Spleen (tissue), 13 donors: ENCODE measurements around the gene XDH. TPM values are rescaled to one million over a fixed set of nuclear protein-coding genes. Genes with fewer than 3 reads are reported as not detected.

Source experiments
- DNase-seq: peaks from one replicate; pipeline ENCODE4 v3.0.0-alpha.2; 2020
- H3K27ac ChIP-seq, 8 donors: fragments of 200-600 bp; sonication (generic) in 7 of 8; 1 replicate in 4 of 8; 2 replicates in 4 of 8; pipeline versions ENCODE4 v1.5.0 to v1.8.0; 2016 to 2021; ENCODE audit warnings: inconsistent platforms in 4 of 8, mild to moderate bottlenecking in 4 of 8, moderate library complexity in 1 of 8
- H3K27me3 ChIP-seq, 7 donors: fragments of 200-600 bp; sonication (generic) in 6 of 7; replicated peaks in 1 of 7; 1 replicate in 4 of 7; 2 replicates in 3 of 7; pipeline versions ENCODE4 v1.5.0 to v1.8.0; 2016 to 2021; ENCODE audit warnings: inconsistent platforms in 3 of 7, mild to moderate bottlenecking in 1 of 7
- H3K36me3 ChIP-seq, 6 donors: fragments of 200-600 bp; sonication (generic) in 5 of 6; 1 replicate in 4 of 6; 2 replicates in 2 of 6; pipeline versions ENCODE4 v1.5.0 to v1.8.0; 2016 to 2021; ENCODE audit warnings: inconsistent platforms in 2 of 6
- H3K4me1 ChIP-seq, 6 donors: fragments of 200-600 bp; sonication (generic) in 5 of 6; 1 replicate in 3 of 6; 2 replicates in 3 of 6; pipeline versions ENCODE4 v1.5.0 to v1.8.0; 2016 to 2021; ENCODE audit warnings: inconsistent platforms in 3 of 6
- H3K4me3 ChIP-seq, 8 donors: fragments of 200-600 bp; sonication (generic) in 7 of 8; 1 replicate in 4 of 8; 2 replicates in 4 of 8; pipeline versions ENCODE4 v1.5.0 to v1.8.0; 2016 to 2021; ENCODE audit warnings: inconsistent platforms in 4 of 8, mild to moderate bottlenecking in 4 of 8, moderate library complexity in 2 of 8
- H3K9me3 ChIP-seq, 8 donors: fragments of 200-600 bp; sonication (generic) in 7 of 8; 1 replicate in 4 of 8; 2 replicates in 4 of 8; pipeline versions ENCODE4 v1.5.0 to v1.8.0; 2016 to 2021; ENCODE audit warnings: inconsistent platforms in 4 of 8
- POLR2A ChIP-seq, 3 donors: fragments of 450-650 bp; IDR thresholded peaks; one replicate each; pipeline ENCODE4 v1.5.1; 2017; ENCODE audit warnings: antibody characterized with exemption in 3 of 3, mild to moderate bottlenecking in 1 of 3
- POLR2AphosphoS5 ChIP-seq, 3 donors: sonication (generic); formaldehyde crosslinking; IDR thresholded peaks; one replicate each; pipeline ENCODE4 v1.5.1; 2017; ENCODE audit warnings: antibody characterized with exemption in 3 of 3
- WGBS, 5 donors: extraction: QIAGEN DNeasy Blood & Tissue Kit in 3 of 5; methylation state at CpG; one replicate each; pipeline versions ENCODE4 v1.1.5 to v1.1.7; 2013 to 2018; 5-methylcytosine and 5-hydroxymethylcytosine counted together
- intact Hi-C: fragments of 100-400 bp; cut with DNase I; formaldehyde crosslinking; loops from one replicate; pipeline ENCODE4 v1.15.0; 2023; ENCODE audit warnings: low total_unique reads
- long read RNA-seq, 2 donors: transcript quantifications; one replicate each; lab custom pipeline, GENCODE V29; 2026
- polyA plus RNA-seq, 3 donors: library from polyadenylated mRNA; stranded (reverse); fragments of 200-250 nt; gene quantifications; one replicate each; pipeline ENCODE4 v1.2.1, GENCODE V29; 2013
- total RNA-seq, 7 donors: library from RNA; depleted of rRNA in 3 of 7; stranded (reverse); fragments of >200 nt in 3 of 7; fragmentation: NEBNext Ultra II Directional in 4 of 7; extraction: Animal tissue kit (Norgen Biotek cat#: 25700) in 4 of 7; gene quantifications; one replicate each; pipeline versions ENCODE4 v1.1.0 to v1.2.1, GENCODE V29; 2016 to 2021
- TF ChIP-seq, protein P1 (sequence below), 11 experiments: fragments of 200-600 bp in 7 of 11; fragments of 450-650 bp in 4 of 11; sonication (generic) in 4 of 11; IDR thresholded peaks in 8 of 11; conservative IDR thresholded peaks in 3 of 11; 1 replicate in 7 of 11; 2 replicates in 4 of 11; pipeline versions ENCODE4 v1.4.0 to v1.8.0; 2016 to 2021; ENCODE audit warnings: antibody characterized with exemption in 11 of 11, inconsistent platforms in 4 of 11, mild to moderate bottlenecking in 1 of 11
- donor health status: healthy with polysubstance abuse.
- donor health status: DM: no; HTN: no; CAD: no; lungs with moderate emphysema.
- donor health status: DM: no; HTN: no; CAD: no.
- donor health status: Bipolar disorder and iron deficiency.
- donor health status: healthy.
- donor health status: DM: no; HTN: no; CAD: no.
- donor health status: DM: yes; HTN: yes; CAD: no.

Gene XDH
- not detected for total RNA-seq
- polyA plus RNA-seq = under 1 TPM in 1 of 3 donors, not detected in 2; 0.02 TPM
- long read RNA-seq, donor 1 = 0 reads
- long read RNA-seq, donor 2 = 0 reads

- H3K27ac ChIP-seq = no peak within 1 kb of the TSS
- 74 to 78% (median 76%) methylated on average over 5 of the region's 5 CpGs for whole genome bisulfite sequencing, 5 donors
- intact Hi-C loops = no loop called here
- no peaks in the 10 kb centered on the region for H3K27me3 ChIP-seq
- H3K4me3 ChIP-seq = no peak within 1 kb of the TSS
- H3K9me3 ChIP-seq = peaks cover 0 to 21% (median 18%) of the 10 kb centered on the region in 8 donors
- TF ChIP-seq, protein P1, sequence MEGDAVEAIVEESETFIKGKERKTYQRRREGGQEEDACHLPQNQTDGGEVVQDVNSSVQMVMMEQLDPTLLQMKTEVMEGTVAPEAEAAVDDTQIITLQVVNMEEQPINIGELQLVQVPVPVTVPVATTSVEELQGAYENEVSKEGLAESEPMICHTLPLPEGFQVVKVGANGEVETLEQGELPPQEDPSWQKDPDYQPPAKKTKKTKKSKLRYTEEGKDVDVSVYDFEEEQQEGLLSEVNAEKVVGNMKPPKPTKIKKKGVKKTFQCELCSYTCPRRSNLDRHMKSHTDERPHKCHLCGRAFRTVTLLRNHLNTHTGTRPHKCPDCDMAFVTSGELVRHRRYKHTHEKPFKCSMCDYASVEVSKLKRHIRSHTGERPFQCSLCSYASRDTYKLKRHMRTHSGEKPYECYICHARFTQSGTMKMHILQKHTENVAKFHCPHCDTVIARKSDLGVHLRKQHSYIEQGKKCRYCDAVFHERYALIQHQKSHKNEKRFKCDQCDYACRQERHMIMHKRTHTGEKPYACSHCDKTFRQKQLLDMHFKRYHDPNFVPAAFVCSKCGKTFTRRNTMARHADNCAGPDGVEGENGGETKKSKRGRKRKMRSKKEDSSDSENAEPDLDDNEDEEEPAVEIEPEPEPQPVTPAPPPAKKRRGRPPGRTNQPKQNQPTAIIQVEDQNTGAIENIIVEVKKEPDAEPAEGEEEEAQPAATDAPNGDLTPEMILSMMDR (IDR thresholded peaks at IDR 0.05 in 8 of 11, conservative IDR thresholded peaks at IDR 0.05 in 3 of 11) = no peak
- no peak for TF ChIP-seq POLR2AphosphoS5 (IDR thresholded peaks at IDR 0.05)
- TF ChIP-seq POLR2A (IDR thresholded peaks at IDR 0.05) = no peak
- H3K4me1 ChIP-seq = no peaks in the 10 kb centered on the region
- no peak for DNase-seq
- H3K36me3 ChIP-seq = no peaks in the 10 kb centered on the region
Measured at GRCh38 chr2:31414601-31415241, at the start of gene XDH. XDH (minus strand) TSS chr2:31414742; CDS start chr2:31414666, 76 bp downstream.

- 60 to 89% (median 79%) methylated on average over 3 to 4 of the region's 4 CpGs for WGBS, 5 donors
- no peak overlapping the region for H3K4me3 ChIP-seq
- no peak overlapping the region for H3K27ac ChIP-seq
- no peaks in the 10 kb centered on the region for H3K4me1 ChIP-seq
- H3K27me3 ChIP-seq = peaks cover 0 to 12% (median 0%) of the 10 kb centered on the region in 7 donors
- intact Hi-C loops = no loop called here
- peaks cover 7 to 58% (median 39%) of the 10 kb centered on the region in 8 donors for H3K9me3 ChIP-seq
- DNase-seq = no peak
- TF ChIP-seq, protein P1 (IDR thresholded peaks at IDR 0.05 in 8 of 11, conservative IDR thresholded peaks at IDR 0.05 in 3 of 11) = no peak
- TF ChIP-seq POLR2AphosphoS5 (IDR thresholded peaks at IDR 0.05) (no peak), POLR2A (IDR thresholded peaks at IDR 0.05) (no peak)
- H3K36me3 ChIP-seq = no peaks in the 10 kb centered on the region
Measured at GRCh38 chr2:31457651-31458050, 43.1 kb upstream of the XDH start.

DNA sequence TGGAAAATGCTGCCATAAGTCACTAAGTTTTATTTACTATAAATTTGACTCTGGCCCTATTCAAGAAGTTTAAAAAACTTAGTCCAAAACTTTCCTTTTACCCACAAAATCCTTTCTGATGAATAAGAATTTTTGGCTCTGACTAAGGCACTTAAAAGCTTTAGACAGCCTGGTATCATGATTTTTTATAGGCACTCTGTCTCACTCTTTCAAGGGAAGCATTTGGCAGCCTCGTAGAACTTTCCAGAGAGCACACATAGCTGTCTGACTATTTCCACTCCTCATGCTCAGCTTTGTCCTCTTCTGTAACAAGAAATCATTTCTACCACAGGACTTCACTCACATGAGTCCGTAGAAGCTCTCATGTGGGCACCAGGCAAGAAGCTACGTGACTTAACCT is 32.3 kb upstream of the XDH start:
- intact Hi-C loops = no loop called here
- 54 to 73% (median 66%) methylated on average over 3 of the region's 3 CpGs for WGBS, 5 donors
- Histone ChIP-seq H3K9me3 (peaks cover 0 to 35% (median 11%) of the 10 kb centered on the region in 8 donors), H3K27me3 (no peaks in the 10 kb centered on the region), H3K27ac (no peak overlapping the region), H3K4me1 (no peaks in the 10 kb centered on the region), H3K36me3 (no peaks in the 10 kb centered on the region), H3K4me3 (no peak overlapping the region)
- TF ChIP-seq, protein P1 (IDR thresholded peaks at IDR 0.05 in 8 of 11, conservative IDR thresholded peaks at IDR 0.05 in 3 of 11) = no peak
- no peak for TF ChIP-seq POLR2A (IDR thresholded peaks at IDR 0.05)
- TF ChIP-seq POLR2AphosphoS5 (IDR thresholded peaks at IDR 0.05) = no peak
- no peak for DNase-seq

DNA sequence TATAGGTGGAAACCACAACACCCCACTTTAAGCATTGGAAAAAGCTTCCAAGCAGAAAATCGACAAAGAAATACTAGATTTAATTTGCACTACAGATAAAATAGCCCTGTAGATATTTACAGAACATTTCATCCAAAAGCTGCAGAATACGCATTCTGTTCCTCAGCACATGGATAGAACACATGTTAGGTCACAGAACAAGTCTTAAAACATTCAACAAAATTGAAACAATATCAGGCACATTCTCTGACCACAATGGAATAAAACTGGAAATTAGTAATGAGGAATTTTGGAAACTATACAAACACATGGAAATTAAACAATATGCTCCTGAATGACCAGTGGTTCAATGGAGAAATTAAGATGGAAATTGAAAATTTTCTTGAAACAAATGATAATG is 27.8 kb upstream of the XDH start:
- WGBS, 5 donors = 71 to 87% (median 82%) methylated on average over 2 of the region's 2 CpGs
- DNase-seq = no peak
- H3K27me3 ChIP-seq = no peaks in the 10 kb centered on the region
- H3K36me3 ChIP-seq = no peaks in the 10 kb centered on the region
- no peak overlapping the region for H3K27ac ChIP-seq
- peaks cover 0 to 14% (median 0%) of the 10 kb centered on the region in 8 donors for H3K9me3 ChIP-seq
- no peak overlapping the region for H3K4me3 ChIP-seq
- TF ChIP-seq POLR2AphosphoS5 (IDR thresholded peaks at IDR 0.05) = no peak
- TF ChIP-seq, protein P1 (IDR thresholded peaks at IDR 0.05 in 8 of 11, conservative IDR thresholded peaks at IDR 0.05 in 3 of 11) = no peak
- no peak for TF ChIP-seq POLR2A (IDR thresholded peaks at IDR 0.05)
- H3K4me1 ChIP-seq = no peaks in the 10 kb centered on the region
- intact Hi-C loops = no loop called here
